Fibroblast of lung (primary cell): ENCODE data around the gene IGFBP5. TPM values are rescaled to one million over a fixed set of nuclear protein-coding genes. Genes with fewer than 3 reads are reported as not detected.

Experiments used
- DNase-seq, 2 donors: peaks; one replicate each; pipeline versions ENCODE4 v3.0.0 to v3.0.0-alpha.2; 2010; ENCODE audit warnings: low read depth in 2 of 2
- H2AFZ ChIP-seq: 2 replicates; pipeline ENCODE4 v1.5.1; 2012; ENCODE audit warnings: low read length, control low read depth, inconsistent platforms
- H3K27ac ChIP-seq: 2 replicates; pipeline ENCODE4 v1.5.1; 2011; ENCODE audit warnings: low read length, control low read depth; ENCODE audit not compliant: insufficient read depth
- H3K27me3 ChIP-seq: 2 replicates; pipeline ENCODE4 v1.5.1; 2011; ENCODE audit warnings: mild to moderate bottlenecking, low read length; ENCODE audit not compliant: control insufficient read depth, insufficient read depth
- H3K36me3 ChIP-seq: 2 replicates; pipeline ENCODE4 v1.5.1; 2011; ENCODE audit warnings: low read length; ENCODE audit not compliant: control insufficient read depth, insufficient read depth
- H3K4me1 ChIP-seq: 2 replicates; pipeline ENCODE4 v1.5.1; 2011; ENCODE audit warnings: low read length; ENCODE audit not compliant: control insufficient read depth, insufficient read depth; ENCODE audit errors: extremely low read depth
- H3K4me2 ChIP-seq: 2 replicates; pipeline ENCODE4 v1.5.1; 2011; ENCODE audit warnings: low read length, control low read depth; ENCODE audit not compliant: insufficient read depth; ENCODE audit errors: extremely low read depth
- H3K4me3 ChIP-seq, 4 experiments: fragments of 200-600 bp in 1 of 4; sonication (generic) in 1 of 4; replicated peaks in 1 of 4; 2 replicates each; pipeline ENCODE4 v1.5.1; 2011 to 2016; ENCODE audit warnings: low read length in 4 of 4, low read depth in 3 of 4, mild to moderate bottlenecking in 3 of 4, control low read depth in 2 of 4, inconsistent platforms in 1 of 4, mixed read lengths in 1 of 4; ENCODE audit not compliant: insufficient read depth in 1 of 4; ENCODE audit errors: control extremely low read depth in 1 of 4
- H3K79me2 ChIP-seq: 2 replicates; pipeline ENCODE4 v1.5.1; 2012; ENCODE audit warnings: mild to moderate bottlenecking, low read length, inconsistent platforms; ENCODE audit not compliant: control insufficient read depth, insufficient read depth
- H3K9ac ChIP-seq: 2 replicates; pipeline ENCODE4 v1.5.1; 2011; ENCODE audit warnings: mild to moderate bottlenecking, low read length, control low read depth; ENCODE audit not compliant: insufficient read depth
- H3K9me3 ChIP-seq: 2 replicates; pipeline ENCODE4 v1.5.1; 2012; ENCODE audit warnings: low read depth, low read length; ENCODE audit not compliant: control insufficient read depth, insufficient read depth
- H4K20me1 ChIP-seq: 2 replicates; pipeline ENCODE4 v1.5.1; 2011; ENCODE audit warnings: low read length; ENCODE audit not compliant: control insufficient read depth, insufficient read depth; ENCODE audit errors: extremely low read depth
- CTCF ChIP-seq, 2 donors: IDR thresholded peaks in 1 of 2; conservative IDR thresholded peaks in 1 of 2; 1 replicate in 1 of 2; 2 replicates in 1 of 2; pipeline ENCODE4 v1.5.1; 2011 to 2012; ENCODE audit warnings: low read length in 2 of 2, control low read depth in 1 of 2, inconsistent platforms in 1 of 2, low read depth in 1 of 2, mild to moderate bottlenecking in 1 of 2
- EZH2 ChIP-seq: IDR thresholded peaks from 2 replicates; pipeline ENCODE4 v1.5.1; 2012; ENCODE audit warnings: low read length, control low read depth, mild to moderate bottlenecking; ENCODE audit errors: missing control alignments
- polyA minus RNA-seq: library from RNA; depleted of rRNA, polyadenylated mRNA; stranded (reverse); fragments of >200 nt; gene quantifications from 2 replicates; pipeline ENCODE4 v1.2.3, GENCODE V29; 2011; ENCODE audit warnings: low replicate concordance
- polyA plus RNA-seq, 2 donors: library from polyadenylated mRNA; depleted of rRNA in 1 of 2; stranded (reverse) in 1 of 2; unstranded in 1 of 2; fragments of >200 nt; gene quantifications; 2 replicates each; pipeline ENCODE4 v1.2.1, GENCODE V29; 2011 to 2012; ENCODE audit warnings: missing spikeins in 1 of 2
- total RNA-seq: library from RNA; depleted of rRNA; stranded (reverse); fragments of >200 nt; gene quantifications from 2 replicates; pipeline ENCODE4 v1.2.1, GENCODE V29; 2014

The IGFBP5 gene
- total RNA-seq (783 and 1,100 TPM in 2 replicates), polyA plus RNA-seq (712 and 2,607 TPM in 2 replicates), polyA minus RNA-seq (654 and 2,537 TPM in 2 replicates)
- 532 and 2,380 TPM in 2 replicates for polyA plus RNA-seq (2012)

- Histone ChIP-seq H2AFZ (no peak within 1 kb of the TSS), H4K20me1 (no peaks in the 10 kb centered on the region), H3K27ac (peak within 1 kb of the TSS; percentile 61), H3K4me3 (peak within 1 kb of the TSS; percentile 56 to 90 (median 74)), H3K9me3 (no peaks in the 10 kb centered on the region), H3K79me2 (peaks cover 33% of the 10 kb centered on the region), H3K4me1 (peaks cover 15% of the 10 kb centered on the region), H3K4me2 (peak within 1 kb of the TSS; percentile 87), H3K27me3 (no peaks in the 10 kb centered on the region), H3K9ac (peak within 1 kb of the TSS; percentile 81), H3K36me3 (no peaks in the 10 kb centered on the region)
- TF ChIP-seq CTCF (conservative IDR thresholded peaks at IDR 0.05 in 1 of 2, IDR thresholded peaks at IDR 0.05 in 1 of 2; ENCODE audit: low read depth in 1 of 2, low read length in 2 of 2) (peak; percentile 13 to 30), EZH2 (no peak)
- DNase-seq, result peak; percentile 91 to 96
Observed at GRCh38 chr2:216695401-216695821, at the start of gene IGFBP5. Gene IGFBP5, minus strand, starts transcription at chr2:216695549. Its CDS starts 774 bp downstream, at chr2:216694775.

- Histone ChIP-seq H3K4me2 (no peak overlapping the region), H2AFZ (no peak overlapping the region), H3K27me3 (no peaks in the 10 kb centered on the region), H3K9ac (no peak overlapping the region), H3K27ac (no peak overlapping the region), H3K9me3 (no peaks in the 10 kb centered on the region), H3K4me3 (no peak overlapping the region), H3K4me1 (peaks cover 18% of the 10 kb centered on the region), H3K36me3 (no peaks in the 10 kb centered on the region), H3K79me2 (no peaks in the 10 kb centered on the region), H4K20me1 (no peaks in the 10 kb centered on the region)
- TF ChIP-seq CTCF (conservative IDR thresholded peaks at IDR 0.05 in 1 of 2, IDR thresholded peaks at IDR 0.05 in 1 of 2; ENCODE audit: low read depth in 1 of 2, low read length in 2 of 2) (no peak), EZH2 (no peak)
- peak in 1 of 2 donors; percentile 76 for DNase-seq
Observed at GRCh38 chr2:216743781-216744180, 48.4 kb upstream of the IGFBP5 start.

- H3K9ac ChIP-seq, result no peak overlapping the region
- no peaks in the 10 kb centered on the region for H3K9me3 ChIP-seq
- H3K27me3 ChIP-seq, result no peaks in the 10 kb centered on the region
- no peak for TF ChIP-seq CTCF (conservative IDR thresholded peaks at IDR 0.05 in 1 of 2, IDR thresholded peaks at IDR 0.05 in 1 of 2; ENCODE audit: low read depth in 1 of 2, low read length in 2 of 2)
- no peaks in the 10 kb centered on the region for H4K20me1 ChIP-seq
- H3K4me2 ChIP-seq, result no peak overlapping the region
- H3K4me3 ChIP-seq, result no peak overlapping the region
- H3K36me3 ChIP-seq, result no peaks in the 10 kb centered on the region
- H3K79me2 ChIP-seq, result no peaks in the 10 kb centered on the region
- H3K27ac ChIP-seq, result no peak overlapping the region
- H3K4me1 ChIP-seq, result peaks cover 18% of the 10 kb centered on the region
- no peak overlapping the region for H2AFZ ChIP-seq
- DNase-seq, result peak in 1 of 2 donors; percentile 88
Observed at GRCh38 chr2:216742411-216742810, 47.1 kb upstream of the IGFBP5 start.
